Measurements from ENCODE around the gene ADORA1. TPM values are rescaled to one million over a fixed set of nuclear protein-coding genes. Genes with fewer than 3 reads are reported as not detected.

The ADORA1 gene
- total and polyA plus RNA-seq, 11 donors: 0.81 to 17.8 (median 9.5) TPM

DNA sequence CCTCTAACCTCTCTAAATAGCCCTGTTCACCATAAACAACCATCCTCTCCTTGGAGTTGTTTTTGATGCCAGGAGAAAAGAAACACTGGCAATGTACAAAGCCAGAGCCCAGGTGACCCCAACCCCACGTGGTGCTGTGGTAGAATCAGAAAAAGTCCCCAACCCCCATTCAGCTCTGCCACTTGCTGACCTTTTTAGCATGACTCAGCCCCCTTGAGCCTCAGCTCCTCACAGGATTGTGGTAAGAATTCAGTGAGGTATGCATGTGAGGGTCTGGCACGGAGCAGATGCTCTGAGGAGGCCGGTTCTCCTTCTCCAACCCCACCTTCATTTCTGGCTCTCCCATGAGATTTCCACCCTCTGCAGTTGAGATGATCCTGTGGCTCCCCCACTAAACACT, 70.1 kb downstream of the ADORA1 start:
- H3K27ac ChIP-seq: no peak overlapping the region
- WGBS, 4 donors: 53 to 72% (median 57%) methylated on average over 3 of the region's 3 CpGs
- no peaks in the 10 kb centered on the region for H3K27me3 ChIP-seq
- no peaks in the 10 kb centered on the region for H3K36me3 ChIP-seq
- no peak for ATAC-seq
- H3K4me3 ChIP-seq: no peak overlapping the region
- TF ChIP-seq POLR2A (IDR thresholded peaks at IDR 0.05) (no peak), CTCF (IDR thresholded peaks at IDR 0.05) (no peak)
- peaks cover 0 to 29% (median 5%) of the 10 kb centered on the region in 12 donors for H3K4me1 ChIP-seq
- intact Hi-C loops (cut with DNase I): no loop called here
- no peak for DNase-seq
- no peaks in the 10 kb centered on the region for H3K9me3 ChIP-seq

GRCh38 chr1:203199002-203199401, 71.5 kb downstream of the ADORA1 start:
- ATAC-seq (no peak), DNase-seq (no peak)
- H3K27me3 ChIP-seq: no peaks in the 10 kb centered on the region
- H3K9me3 ChIP-seq: no peaks in the 10 kb centered on the region
- intact Hi-C loops (cut with DNase I): no loop called here
- H3K4me3 ChIP-seq: no peak overlapping the region
- H3K36me3 ChIP-seq: no peaks in the 10 kb centered on the region
- H3K4me1 ChIP-seq: peaks cover 0 to 36% (median 5%) of the 10 kb centered on the region in 12 donors
- 82 to 90% (median 88%) methylated on average over 3 of the region's 3 CpGs for WGBS, 4 donors
- TF ChIP-seq CTCF (IDR thresholded peaks at IDR 0.05) (no peak), POLR2A (IDR thresholded peaks at IDR 0.05) (no peak)
- peak overlapping the region in 1 of 12 donors; percentile 50 for H3K27ac ChIP-seq

DNA sequence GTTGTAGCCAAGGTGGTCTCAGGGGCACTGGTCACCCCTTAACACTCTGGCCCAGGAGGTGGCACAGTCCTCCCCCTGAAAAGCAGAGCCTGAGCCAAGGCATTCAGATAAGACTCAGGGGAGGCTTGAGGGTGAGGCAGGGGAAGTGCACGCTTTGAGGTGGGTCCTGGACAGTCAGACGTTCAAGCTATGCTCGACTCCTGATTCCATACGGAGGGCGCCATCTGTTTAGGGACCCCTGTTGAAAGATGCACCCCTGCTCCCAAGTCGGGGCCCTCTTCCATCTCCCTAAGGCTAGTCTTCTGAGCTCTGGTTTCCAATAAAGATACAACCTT, 71.9 kb downstream of the ADORA1 start:
- no peak for TF ChIP-seq POLR2A (IDR thresholded peaks at IDR 0.05)
- no peak for TF ChIP-seq CTCF (IDR thresholded peaks at IDR 0.05)
- no peaks in the 10 kb centered on the region for H3K36me3 ChIP-seq
- DNase-seq (no peak), ATAC-seq (no peak)
- 79 to 87% (median 85%) methylated on average over 6 of the region's 6 CpGs for WGBS, 4 donors
- no peaks in the 10 kb centered on the region for H3K27me3 ChIP-seq
- peak overlapping the region in 8 of 12 donors; percentile 24 to 54 (median 48) for H3K27ac ChIP-seq
- no peak overlapping the region for H3K4me3 ChIP-seq
- no peaks in the 10 kb centered on the region for H3K9me3 ChIP-seq
- intact Hi-C loops (cut with DNase I): no loop called here
- peaks cover 0 to 36% (median 5%) of the 10 kb centered on the region in 12 donors for H3K4me1 ChIP-seq

- no peak overlapping the region for H3K4me3 ChIP-seq
- ATAC-seq (peak; percentile 34 to 73 (median 68)), DNase-seq (peak in 1 of 5 donors; percentile 28)
- H3K27ac ChIP-seq: peak overlapping the region in 10 of 12 donors; percentile 13 to 67 (median 52)
- H3K27me3 ChIP-seq: no peaks in the 10 kb centered on the region
- no peaks in the 10 kb centered on the region for H3K36me3 ChIP-seq
- no peaks in the 10 kb centered on the region for H3K9me3 ChIP-seq
- peaks cover 0 to 36% (median 5%) of the 10 kb centered on the region in 12 donors for H3K4me1 ChIP-seq
- intact Hi-C loops (cut with DNase I): no loop called here
- 47 to 55% (median 54%) methylated on average over 8 of the region's 8 CpGs for WGBS, 4 donors
- TF ChIP-seq CTCF (IDR thresholded peaks at IDR 0.05) (no peak), POLR2A (IDR thresholded peaks at IDR 0.05) (no peak)
Observed at GRCh38 chr1:203199816-203200571, 72.5 kb downstream of the ADORA1 start.

Data from heart left ventricle (tissue), 16 donors.